Epithelial cell of proximal tubule (primary cell): ENCODE measurements around the gene MMP24. TPM values are rescaled to one million over a fixed set of nuclear protein-coding genes. Genes with fewer than 3 reads are reported as not detected.

Experiments
- DNase-seq: peaks from one replicate; pipeline ENCODE4 v3.0.0-alpha.2; 2011; ENCODE audit warnings: low read depth
- H3K4me3 ChIP-seq: 2 replicates; pipeline ENCODE4 v1.5.1; 2011; ENCODE audit warnings: low read depth, mild to moderate bottlenecking, low read length
- total RNA-seq: library from RNA; depleted of rRNA; stranded (reverse); fragments of >200 nt; gene quantifications from 2 replicates; pipeline ENCODE4 v1.2.3, GENCODE V29; 2015
- TF ChIP-seq, protein P1 (sequence below): conservative IDR thresholded peaks from 2 replicates; pipeline ENCODE4 v1.5.1; 2012; ENCODE audit warnings: low read depth, mild to moderate bottlenecking, low read length

MMP24 gene
- total RNA-seq, 1 donor from 2014 or later: 12.2 TPM

DNA sequence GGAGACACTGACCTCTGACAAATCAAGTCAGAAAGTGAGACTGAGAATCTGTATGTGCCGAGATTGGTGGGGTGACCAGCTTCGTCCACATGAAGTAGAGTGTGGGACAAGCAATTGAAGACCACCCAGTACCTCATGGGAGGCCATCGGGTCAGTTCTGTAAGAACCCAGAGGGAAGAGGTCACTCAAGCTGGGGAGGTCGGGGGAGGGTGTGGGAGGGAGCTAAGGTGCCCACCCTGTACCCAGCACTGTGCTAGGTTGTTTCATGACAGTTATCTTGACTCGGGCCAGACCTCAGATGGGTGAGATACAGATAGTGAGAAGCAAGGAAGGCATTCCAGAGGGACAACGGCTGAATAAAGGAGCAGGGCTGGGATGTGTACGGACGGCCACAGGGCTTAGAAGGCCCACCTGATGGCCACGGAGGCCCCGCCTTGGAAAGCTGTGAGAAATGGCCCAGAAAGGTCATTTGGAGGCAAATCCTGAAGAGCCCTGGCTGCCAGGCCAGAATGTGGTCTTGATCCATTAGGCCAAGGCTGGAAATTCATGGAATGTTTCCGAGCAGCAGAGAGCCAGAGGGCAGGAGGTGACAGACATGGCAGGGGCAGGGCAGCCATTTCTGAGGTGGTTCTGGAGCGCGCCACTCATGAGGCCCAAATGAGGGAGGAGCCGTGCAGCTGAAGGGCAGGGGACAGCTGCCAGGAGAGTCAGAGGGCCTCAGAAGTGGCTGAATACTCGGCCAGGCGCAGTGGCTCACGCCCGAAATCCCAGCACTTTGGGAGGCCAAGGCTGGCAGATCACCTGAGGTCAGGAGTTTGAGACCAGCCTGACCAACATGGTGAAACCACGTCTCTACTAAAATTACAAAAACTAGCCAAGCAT is 43.8 kb downstream of the MMP24 start:
- no peak for DNase-seq
- TF ChIP-seq, protein P1, sequence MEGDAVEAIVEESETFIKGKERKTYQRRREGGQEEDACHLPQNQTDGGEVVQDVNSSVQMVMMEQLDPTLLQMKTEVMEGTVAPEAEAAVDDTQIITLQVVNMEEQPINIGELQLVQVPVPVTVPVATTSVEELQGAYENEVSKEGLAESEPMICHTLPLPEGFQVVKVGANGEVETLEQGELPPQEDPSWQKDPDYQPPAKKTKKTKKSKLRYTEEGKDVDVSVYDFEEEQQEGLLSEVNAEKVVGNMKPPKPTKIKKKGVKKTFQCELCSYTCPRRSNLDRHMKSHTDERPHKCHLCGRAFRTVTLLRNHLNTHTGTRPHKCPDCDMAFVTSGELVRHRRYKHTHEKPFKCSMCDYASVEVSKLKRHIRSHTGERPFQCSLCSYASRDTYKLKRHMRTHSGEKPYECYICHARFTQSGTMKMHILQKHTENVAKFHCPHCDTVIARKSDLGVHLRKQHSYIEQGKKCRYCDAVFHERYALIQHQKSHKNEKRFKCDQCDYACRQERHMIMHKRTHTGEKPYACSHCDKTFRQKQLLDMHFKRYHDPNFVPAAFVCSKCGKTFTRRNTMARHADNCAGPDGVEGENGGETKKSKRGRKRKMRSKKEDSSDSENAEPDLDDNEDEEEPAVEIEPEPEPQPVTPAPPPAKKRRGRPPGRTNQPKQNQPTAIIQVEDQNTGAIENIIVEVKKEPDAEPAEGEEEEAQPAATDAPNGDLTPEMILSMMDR: no peak
- no peak overlapping the region for H3K4me3 ChIP-seq

- no peak overlapping the region for H3K4me3 ChIP-seq
- TF ChIP-seq, protein P1: no peak
- DNase-seq: no peak
Observed at GRCh38 chr20:35271073-35271882, 44.8 kb downstream of the MMP24 start.

GRCh38 chr20:35271904-35272303 is 45.4 kb downstream of the MMP24 start:
- TF ChIP-seq, protein P1: no peak
- DNase-seq: no peak
- no peak overlapping the region for H3K4me3 ChIP-seq

GRCh38 chr20:35273449-35274171 is 47.1 kb downstream of the MMP24 start:
- no peak for DNase-seq
- TF ChIP-seq, protein P1: no peak
- H3K4me3 ChIP-seq: no peak overlapping the region

GRCh38 chr20:35274172-35275092 is 47.9 kb downstream of the MMP24 start:
- DNase-seq: no peak
- TF ChIP-seq, protein P1: no peak
- no peak overlapping the region for H3K4me3 ChIP-seq

GRCh38 chr20:35275741-35276251 is 49.3 kb downstream of the MMP24 start:
- TF ChIP-seq, protein P1: no peak
- DNase-seq: no peak
- H3K4me3 ChIP-seq: no peak overlapping the region
